ENCODE data around the gene CENPC.

Gene CENPC

GRCh38 chr4:67580577-67580976 is 35.3 kb upstream of the CENPC start:
- DNase-seq = no peak
- Histone ChIP-seq H3K9me3 (no peaks in the 10 kb centered on the region), H3K4me1 (no peaks in the 10 kb centered on the region), H3K36me3 (no peaks in the 10 kb centered on the region), H3K4me3 (ENCODE audit: low read depth, low read length) (no peak overlapping the region), H3K27me3 (no peaks in the 10 kb centered on the region; the same call in none of the 2 replicates)
- no peak for TF ChIP-seq CTCF (IDR thresholded peaks at IDR 0.05; ENCODE audit: low read depth, low read length)

- no peaks in the 10 kb centered on the region for H3K9me3 ChIP-seq
- TF ChIP-seq CTCF (IDR thresholded peaks at IDR 0.05; ENCODE audit: low read depth, low read length) = no peak
- H3K4me3 ChIP-seq (ENCODE audit: low read depth, low read length) = no peak overlapping the region
- H3K4me1 ChIP-seq = no peaks in the 10 kb centered on the region; the same call in 1 of the 2 replicates
- no peaks in the 10 kb centered on the region for H3K36me3 ChIP-seq
- DNase-seq = no peak
- H3K27me3 ChIP-seq = no peaks in the 10 kb centered on the region; the same call in 1 of the 2 replicates
Observed at GRCh38 chr4:67576538-67576937, 31.2 kb upstream of the CENPC start.

GRCh38 chr4:67576059-67576466 is 30.8 kb upstream of the CENPC start:
- Histone ChIP-seq H3K27me3 (no peaks in the 10 kb centered on the region; the same call in 1 of the 2 replicates), H3K4me1 (no peaks in the 10 kb centered on the region; the same call in 1 of the 2 replicates), H3K36me3 (no peaks in the 10 kb centered on the region), H3K4me3 (ENCODE audit: low read depth, low read length) (no peak overlapping the region), H3K9me3 (no peaks in the 10 kb centered on the region)
- no peak for TF ChIP-seq CTCF (IDR thresholded peaks at IDR 0.05; ENCODE audit: low read depth, low read length)
- DNase-seq = no peak

GRCh38 chr4:67575232-67576058 is 30.1 kb upstream of the CENPC start:
- H3K36me3 ChIP-seq = no peaks in the 10 kb centered on the region
- no peaks in the 10 kb centered on the region for H3K9me3 ChIP-seq
- no peaks in the 10 kb centered on the region; the same call in 1 of the 2 replicates for H3K4me1 ChIP-seq
- DNase-seq = no peak
- TF ChIP-seq CTCF (IDR thresholded peaks at IDR 0.05; ENCODE audit: low read depth, low read length) = no peak
- no peaks in the 10 kb centered on the region; the same call in 1 of the 2 replicates for H3K27me3 ChIP-seq
- H3K4me3 ChIP-seq (ENCODE audit: low read depth, low read length) = no peak overlapping the region

GRCh38 chr4:67573193-67573592 is 27.9 kb upstream of the CENPC start:
- DNase-seq = no peak
- Histone ChIP-seq H3K4me3 (ENCODE audit: low read depth, low read length) (no peak overlapping the region), H3K27me3 (no peaks in the 10 kb centered on the region), H3K36me3 (no peaks in the 10 kb centered on the region), H3K9me3 (no peaks in the 10 kb centered on the region), H3K4me1 (no peaks in the 10 kb centered on the region; the same call in 1 of the 2 replicates)
- no peak for TF ChIP-seq CTCF (IDR thresholded peaks at IDR 0.05; ENCODE audit: low read depth, low read length)

GRCh38 chr4:67571975-67572374 is 26.7 kb upstream of the CENPC start:
- Histone ChIP-seq H3K4me1 (no peaks in the 10 kb centered on the region; the same call in 1 of the 2 replicates), H3K4me3 (ENCODE audit: low read depth, low read length) (no peak overlapping the region), H3K36me3 (no peaks in the 10 kb centered on the region), H3K9me3 (no peaks in the 10 kb centered on the region), H3K27me3 (no peaks in the 10 kb centered on the region)
- no peak for DNase-seq
- TF ChIP-seq CTCF (IDR thresholded peaks at IDR 0.05; ENCODE audit: low read depth, low read length) = no peak

Measured in BE2C (cell line).